Suprapubic skin (tissue), 4 donors: ENCODE measurements around the gene KLHL25. TPM values are rescaled to one million over a fixed set of nuclear protein-coding genes. Genes with fewer than 3 reads are reported as not detected.
A peak's percentile ranks its signal among the peaks of the same experiment; 100 is the strongest.

Experiments
- DNase-seq, 2 donors: peaks; one replicate each; pipeline ENCODE4 v3.0.0-alpha.2; 2019; ENCODE audit warnings: low spot score in 2 of 2
- H3K27ac ChIP-seq: fragments of 200-600 bp; sonication (generic); one replicate; pipeline ENCODE4 v1.5.1; 2019
- H3K27me3 ChIP-seq: fragments of 200-600 bp; sonication (generic); one replicate; pipeline ENCODE4 v1.5.1; 2019
- H3K36me3 ChIP-seq: fragments of 200-600 bp; sonication (generic); one replicate; pipeline ENCODE4 v1.5.1; 2019
- H3K4me1 ChIP-seq: fragments of 200-600 bp; sonication (generic); one replicate; pipeline ENCODE4 v1.5.1; 2019
- H3K4me3 ChIP-seq: fragments of 200-600 bp; sonication (generic); one replicate; pipeline ENCODE4 v1.5.1; 2019; ENCODE audit warnings: mild to moderate bottlenecking
- H3K9me3 ChIP-seq: fragments of 200-600 bp; sonication (generic); one replicate; pipeline ENCODE4 v1.5.1; 2019
- CTCF ChIP-seq, 2 donors: fragments of 200-600 bp in 1 of 2; fragments of 450-650 bp in 1 of 2; sonication (generic) in 1 of 2; IDR thresholded peaks; one replicate each; pipeline ENCODE4 v1.5.1; 2016 to 2019; ENCODE audit warnings: antibody characterized with exemption in 2 of 2, mild to moderate bottlenecking in 1 of 2, moderate library complexity in 1 of 2
- EP300 ChIP-seq: sonication (generic); formaldehyde crosslinking; IDR thresholded peaks from one replicate; pipeline ENCODE4 v1.6.1; 2017; ENCODE audit warnings: antibody characterized with exemption
- POLR2A ChIP-seq, 2 donors: fragments of 450-650 bp; IDR thresholded peaks; one replicate each; pipeline ENCODE4 v1.6.1; 2017; ENCODE audit warnings: antibody characterized with exemption in 2 of 2, mild to moderate bottlenecking in 2 of 2, moderate library complexity in 2 of 2
- POLR2AphosphoS5 ChIP-seq, 3 donors: sonication (generic); formaldehyde crosslinking; IDR thresholded peaks; one replicate each; pipeline ENCODE4 v1.6.1; 2017; ENCODE audit warnings: antibody characterized with exemption in 3 of 3
- WGBS: methylation state at CpG from one replicate; pipeline ENCODE4 v1.1.5; 2018; 5-methylcytosine and 5-hydroxymethylcytosine counted together
- total RNA-seq, 4 donors: library from RNA; depleted of rRNA; stranded (reverse); fragments of >200 nt; gene quantifications; one replicate each; pipeline ENCODE4 v1.1.0, GENCODE V29; 2016

Gene KLHL25
- total RNA-seq, 4 donors from 2014 or later = 14.4 to 24.8 (median 18.5) TPM

GRCh38 chr15:85742186-85742821 is 52.4 kb downstream of the KLHL25 start:
- Histone ChIP-seq H3K36me3 (peaks cover 90% of the 10 kb centered on the region), H3K9me3 (no peaks in the 10 kb centered on the region), H3K4me1 (peaks cover 13% of the 10 kb centered on the region), H3K4me3 (no peak overlapping the region), H3K27me3 (no peaks in the 10 kb centered on the region), H3K27ac (no peak overlapping the region)
- whole genome bisulfite sequencing = 56% methylated on average over 8 of the region's 8 CpGs
- TF ChIP-seq CTCF (IDR thresholded peaks at IDR 0.05) = no peak
- no peak for TF ChIP-seq POLR2AphosphoS5 (IDR thresholded peaks at IDR 0.05)
- TF ChIP-seq POLR2A (IDR thresholded peaks at IDR 0.05) = no peak
- TF ChIP-seq EP300 = no peak
- peak in 1 of 2 donors; percentile 56 for DNase-seq

- DNase-seq = peak in 1 of 2 donors; percentile 35
- H3K27me3 ChIP-seq = no peaks in the 10 kb centered on the region
- peaks cover 90% of the 10 kb centered on the region for H3K36me3 ChIP-seq
- TF ChIP-seq CTCF (IDR thresholded peaks at IDR 0.05) (no peak), POLR2A (IDR thresholded peaks at IDR 0.05) (no peak), EP300 (no peak), POLR2AphosphoS5 (IDR thresholded peaks at IDR 0.05) (no peak)
- H3K27ac ChIP-seq = no peak overlapping the region
- WGBS = 89% methylated on average over 11 of the region's 11 CpGs
- no peak overlapping the region for H3K4me3 ChIP-seq
- no peaks in the 10 kb centered on the region for H3K9me3 ChIP-seq
- H3K4me1 ChIP-seq = peaks cover 13% of the 10 kb centered on the region
Measured at GRCh38 chr15:85741662-85742061, 53.1 kb downstream of the KLHL25 start.

- Histone ChIP-seq H3K27me3 (no peaks in the 10 kb centered on the region), H3K9me3 (no peaks in the 10 kb centered on the region), H3K27ac (no peak overlapping the region), H3K36me3 (peaks cover 90% of the 10 kb centered on the region), H3K4me3 (no peak overlapping the region), H3K4me1 (peaks cover 13% of the 10 kb centered on the region)
- DNase-seq = peak in 1 of 2 donors; percentile 63
- WGBS = 95% methylated on average over 19 of the region's 20 CpGs
- TF ChIP-seq EP300 (no peak), POLR2A (IDR thresholded peaks at IDR 0.05) (no peak), CTCF (IDR thresholded peaks at IDR 0.05) (no peak), POLR2AphosphoS5 (IDR thresholded peaks at IDR 0.05) (no peak)
Measured at GRCh38 chr15:85741021-85741421, 53.7 kb downstream of the KLHL25 start.

- Histone ChIP-seq H3K27me3 (no peaks in the 10 kb centered on the region), H3K4me1 (peaks cover 11% of the 10 kb centered on the region), H3K9me3 (no peaks in the 10 kb centered on the region), H3K36me3 (peaks cover 90% of the 10 kb centered on the region), H3K4me3 (no peak overlapping the region), H3K27ac (no peak overlapping the region)
- no peak for TF ChIP-seq CTCF (IDR thresholded peaks at IDR 0.05)
- TF ChIP-seq EP300 = no peak
- TF ChIP-seq POLR2A (IDR thresholded peaks at IDR 0.05) = no peak
- TF ChIP-seq POLR2AphosphoS5 (IDR thresholded peaks at IDR 0.05) = no peak
- 90% methylated on average over 6 of the region's 6 CpGs for WGBS
- DNase-seq = peak in 1 of 2 donors; percentile 53
Measured at GRCh38 chr15:85737061-85737460, 57.7 kb downstream of the KLHL25 start.

- Histone ChIP-seq H3K4me1 (peaks cover 8% of the 10 kb centered on the region), H3K27ac (no peak overlapping the region), H3K36me3 (peaks cover 92% of the 10 kb centered on the region), H3K27me3 (no peaks in the 10 kb centered on the region), H3K9me3 (no peaks in the 10 kb centered on the region), H3K4me3 (no peak overlapping the region)
- TF ChIP-seq CTCF (IDR thresholded peaks at IDR 0.05) (no peak), EP300 (no peak), POLR2AphosphoS5 (IDR thresholded peaks at IDR 0.05) (no peak), POLR2A (IDR thresholded peaks at IDR 0.05) (no peak)
- DNase-seq = no peak
Measured at GRCh38 chr15:85733416-85733815, 61.3 kb downstream of the KLHL25 start.
